Choroid plexus epithelial cell (primary cell): ENCODE data around the gene NELFB.

Experiments
- DNase-seq: peaks from one replicate; pipeline ENCODE4 v3.0.0-alpha.2; 2010; ENCODE audit warnings: low read depth
- H3K4me3 ChIP-seq: 2 replicates; pipeline ENCODE4 v1.5.1; 2011; ENCODE audit warnings: low read depth, mild to moderate bottlenecking, control low read depth, low read length, moderate library complexity
- TF ChIP-seq, protein P1 (sequence below): conservative IDR thresholded peaks from 2 replicates; pipeline ENCODE4 v1.5.1; 2011; ENCODE audit warnings: low read depth, mild to moderate bottlenecking, control low read depth, inconsistent platforms, low read length, moderate library complexity

The NELFB gene

DNA sequence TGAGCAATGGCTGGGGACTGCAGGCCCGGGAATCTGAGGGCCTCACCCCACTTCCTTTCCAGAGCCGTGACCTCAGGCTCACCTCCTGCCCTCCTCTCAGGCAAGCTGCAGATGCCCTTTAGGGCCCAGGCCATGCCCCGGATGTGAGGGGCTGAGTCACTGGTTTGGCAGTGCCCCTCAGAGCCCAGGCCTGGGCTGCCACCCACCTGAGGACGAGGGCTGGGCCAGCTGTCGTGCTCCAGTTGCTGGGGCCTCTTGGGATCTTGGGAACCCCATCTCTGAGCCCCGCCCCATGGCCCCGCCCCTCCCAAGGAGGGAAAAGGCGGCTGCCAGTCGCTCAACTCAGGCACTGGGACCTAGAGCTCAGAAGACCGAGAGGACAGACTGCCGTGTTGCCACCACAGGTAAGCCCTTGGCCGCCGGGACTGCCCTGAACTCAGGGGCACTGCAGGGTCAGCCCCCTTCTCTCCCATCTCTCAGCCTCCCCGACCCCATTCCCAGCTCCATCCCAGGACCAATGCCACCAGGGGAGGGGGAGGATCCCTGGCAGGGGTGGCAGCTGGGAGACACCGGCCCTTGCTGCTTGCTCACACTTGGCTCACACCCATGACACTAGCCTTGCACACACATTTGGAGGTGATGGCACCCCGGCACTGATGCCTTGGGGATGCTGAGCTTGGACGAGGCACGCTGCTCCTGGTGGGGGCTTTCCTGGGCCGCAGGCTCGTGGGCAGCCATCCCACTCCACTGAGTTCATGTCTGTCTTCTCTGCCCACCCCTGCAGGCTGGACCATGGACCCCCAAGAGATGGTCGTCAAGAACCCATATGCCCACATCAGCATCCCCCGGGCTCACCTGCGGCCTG is 30.1 kb upstream of the NELFB start, which contains the start of gene CYSRT1:
CYSRT1 (plus strand) TSS at position 345 of the 865 bp plus-strand sequence; CDS start at position 793, 448 bp downstream.
- TF ChIP-seq, protein P1, sequence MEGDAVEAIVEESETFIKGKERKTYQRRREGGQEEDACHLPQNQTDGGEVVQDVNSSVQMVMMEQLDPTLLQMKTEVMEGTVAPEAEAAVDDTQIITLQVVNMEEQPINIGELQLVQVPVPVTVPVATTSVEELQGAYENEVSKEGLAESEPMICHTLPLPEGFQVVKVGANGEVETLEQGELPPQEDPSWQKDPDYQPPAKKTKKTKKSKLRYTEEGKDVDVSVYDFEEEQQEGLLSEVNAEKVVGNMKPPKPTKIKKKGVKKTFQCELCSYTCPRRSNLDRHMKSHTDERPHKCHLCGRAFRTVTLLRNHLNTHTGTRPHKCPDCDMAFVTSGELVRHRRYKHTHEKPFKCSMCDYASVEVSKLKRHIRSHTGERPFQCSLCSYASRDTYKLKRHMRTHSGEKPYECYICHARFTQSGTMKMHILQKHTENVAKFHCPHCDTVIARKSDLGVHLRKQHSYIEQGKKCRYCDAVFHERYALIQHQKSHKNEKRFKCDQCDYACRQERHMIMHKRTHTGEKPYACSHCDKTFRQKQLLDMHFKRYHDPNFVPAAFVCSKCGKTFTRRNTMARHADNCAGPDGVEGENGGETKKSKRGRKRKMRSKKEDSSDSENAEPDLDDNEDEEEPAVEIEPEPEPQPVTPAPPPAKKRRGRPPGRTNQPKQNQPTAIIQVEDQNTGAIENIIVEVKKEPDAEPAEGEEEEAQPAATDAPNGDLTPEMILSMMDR: no peak
- DNase-seq: no peak

DNA sequence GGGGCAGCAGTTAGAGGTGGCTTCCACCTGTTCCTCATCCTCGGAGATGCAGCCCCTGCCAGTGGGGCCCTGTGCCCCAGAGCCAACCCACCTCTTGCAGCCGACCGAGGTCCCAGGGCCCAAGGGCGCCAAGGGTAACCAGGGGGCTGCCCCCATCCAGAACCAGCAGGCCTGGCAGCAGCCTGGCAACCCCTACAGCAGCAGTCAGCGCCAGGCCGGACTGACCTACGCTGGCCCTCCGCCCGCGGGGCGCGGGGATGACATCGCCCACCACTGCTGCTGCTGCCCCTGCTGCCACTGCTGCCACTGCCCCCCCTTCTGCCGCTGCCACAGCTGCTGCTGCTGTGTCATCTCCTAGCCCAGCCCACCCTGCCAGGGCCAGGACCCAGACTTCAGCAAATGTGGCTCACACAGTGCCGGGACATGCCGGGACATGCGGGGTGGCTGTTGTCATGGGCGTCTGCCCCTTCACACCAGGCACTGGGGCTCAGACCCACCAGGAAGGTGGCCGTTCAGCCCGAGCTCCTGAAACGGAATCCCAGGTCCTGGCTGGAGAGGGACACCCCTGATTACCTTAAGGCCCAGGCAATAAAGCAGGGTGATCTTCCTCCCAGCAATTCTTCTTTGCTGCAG is 29.3 kb upstream of the NELFB start:
- TF ChIP-seq, protein P1: no peak
- DNase-seq: no peak
- H3K4me3 ChIP-seq: no peak overlapping the region

More for the DNA sequence above, 30.1 kb upstream of the NELFB start, which contains the start of gene CYSRT1:
- H3K4me3 ChIP-seq: peak within 1 kb of the TSS; percentile 93

DNA sequence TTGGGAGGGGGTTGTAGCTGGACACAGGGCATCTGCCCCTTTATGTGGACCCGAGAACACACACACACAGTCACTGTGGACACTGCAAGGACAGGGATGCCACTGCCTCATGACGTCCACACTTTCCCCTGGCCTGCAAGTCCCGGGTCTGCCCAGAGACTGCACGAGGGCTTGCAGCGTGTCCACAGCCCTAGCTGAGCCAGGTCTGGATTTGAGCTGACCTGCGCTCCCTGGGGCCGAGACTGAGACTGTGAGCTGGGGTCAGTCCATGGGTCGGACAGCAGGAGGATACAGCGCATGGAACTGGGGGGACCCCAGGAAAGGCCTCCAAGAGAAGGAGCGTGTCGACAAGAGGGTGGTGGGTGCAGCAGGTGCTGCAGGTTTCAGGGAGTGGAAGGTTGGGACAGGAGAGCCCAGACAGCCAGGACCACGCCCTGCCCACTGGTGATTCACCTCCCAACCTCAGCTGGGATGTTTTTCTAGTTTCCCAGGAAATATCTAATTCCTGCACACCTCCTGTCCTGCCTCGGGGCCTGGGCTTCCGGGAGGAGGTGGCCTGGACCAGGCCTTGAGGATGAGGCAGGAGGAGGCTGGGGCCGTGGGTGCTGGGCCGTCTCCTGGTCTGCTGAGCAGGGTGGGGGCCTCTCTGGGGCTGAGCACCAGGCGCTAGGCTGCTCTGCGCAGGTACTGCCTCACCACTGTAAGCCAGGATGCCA is 28.6 kb upstream of the NELFB start:
- DNase-seq: no peak
- H3K4me3 ChIP-seq: no peak overlapping the region
- TF ChIP-seq, protein P1: no peak

GRCh38 chr9:137227054-137227852 is 27.9 kb upstream of the NELFB start, which contains the start of gene RNF224:
TSS of gene RNF224 (plus strand) at chr9:137227502. CDS start at chr9:137228336, 834 bp downstream.
- TF ChIP-seq, protein P1: peak; percentile 89
- DNase-seq: peak; percentile 78
- H3K4me3 ChIP-seq: no peak within 1 kb of the TSS

DNA sequence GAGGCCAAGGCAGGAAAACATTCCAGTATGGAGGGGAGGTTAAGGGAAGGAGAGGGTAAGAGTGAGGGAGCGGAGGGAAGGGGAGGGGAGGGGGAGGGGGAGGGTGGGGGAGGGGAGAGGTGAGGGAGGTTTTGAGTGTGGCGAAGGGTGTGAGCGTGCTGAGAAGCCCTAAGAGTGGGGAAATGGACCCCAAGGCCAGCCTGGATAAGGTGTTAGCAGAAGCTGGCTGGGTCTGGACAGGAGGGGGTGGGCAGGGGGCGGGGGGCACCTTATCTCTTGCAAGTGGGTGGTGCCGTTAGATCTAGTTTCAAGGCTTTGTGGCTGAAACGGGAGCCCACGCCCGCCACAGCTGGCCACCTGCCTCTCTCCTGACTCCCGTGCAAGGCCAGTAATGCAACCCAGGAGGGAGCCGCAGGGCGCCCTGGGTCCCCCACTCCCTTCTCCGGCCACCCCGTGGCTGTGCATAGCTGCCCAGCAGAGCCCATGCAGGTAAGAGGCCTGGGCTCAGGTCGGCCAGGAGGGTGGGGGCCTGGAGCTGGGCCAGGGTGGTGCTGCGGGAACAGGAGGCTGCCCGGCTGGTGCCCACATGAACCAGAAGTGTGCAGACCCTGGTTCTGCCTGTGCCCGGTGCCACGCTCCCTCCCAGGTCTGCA is 27.1 kb upstream of the NELFB start:
- DNase-seq: no peak
- no peak overlapping the region for H3K4me3 ChIP-seq
- TF ChIP-seq, protein P1: no peak

GRCh38 chr9:137228506-137228967 is 26.6 kb upstream of the NELFB start:
- DNase-seq: no peak
- no peak overlapping the region for H3K4me3 ChIP-seq
- TF ChIP-seq, protein P1: no peak
